ENCODE measurements around the gene SCP2D1.

The SCP2D1 gene

GRCh38 chr20:18813483-18813882 lies at the start of gene SCP2D1:
TSS of gene SCP2D1 (plus strand) at chr20:18813783. CDS start at chr20:18813816, 33 bp downstream.
- no peak for TF ChIP-seq LEF1 (IDR thresholded peaks at IDR 0.05; ENCODE audit: borderline replicate concordance)
- no peak for TF ChIP-seq SUZ12 (IDR thresholded peaks at IDR 0.05)
- TF ChIP-seq ELF4 (IDR thresholded peaks at IDR 0.05): no peak
- TF ChIP-seq L3MBTL2 (conservative IDR thresholded peaks at IDR 0.05): no peak
- no peak for TF ChIP-seq ARNT (IDR thresholded peaks at IDR 0.05)
- TF ChIP-seq FOXK2 (IDR thresholded peaks at IDR 0.05): no peak
- TF ChIP-seq ZNF384 (IDR thresholded peaks at IDR 0.05): no peak
- no peak for TF ChIP-seq HDGF (IDR thresholded peaks at IDR 0.05; ENCODE audit: borderline replicate concordance)
- TF ChIP-seq FOXA1 (IDR thresholded peaks at IDR 0.05): no peak
- TF ChIP-seq PKNOX1 (IDR thresholded peaks at IDR 0.05): no peak
- TF ChIP-seq NFRKB (IDR thresholded peaks at IDR 0.05): no peak
- TF ChIP-seq CTBP1 (IDR thresholded peaks at IDR 0.05; ENCODE audit: borderline replicate concordance): no peak
- no peak for TF ChIP-seq BHLHE40 (IDR thresholded peaks at IDR 0.05; ENCODE audit: borderline replicate concordance)
- TF ChIP-seq SP1 (IDR thresholded peaks at IDR 0.05): no peak
- no peak for TF ChIP-seq TARDBP (IDR thresholded peaks at IDR 0.05)
- TF ChIP-seq FOXM1 (IDR thresholded peaks at IDR 0.05; ENCODE audit: borderline replicate concordance): no peak
- no peak for DNase-seq (ENCODE audit: extremely low spot score)
- CTCF ChIA-PET: no interaction called here
- POLR2A ChIA-PET: no interaction called here

- POLR2A ChIA-PET: no interaction called here
- CTCF ChIA-PET: no interaction called here
- no peak for DNase-seq (ENCODE audit: extremely low spot score)
- no peak for TF ChIP-seq CTBP1 (IDR thresholded peaks at IDR 0.05; ENCODE audit: borderline replicate concordance)
- no peak for TF ChIP-seq LEF1 (IDR thresholded peaks at IDR 0.05; ENCODE audit: borderline replicate concordance)
- TF ChIP-seq PKNOX1 (IDR thresholded peaks at IDR 0.05): no peak
- no peak for TF ChIP-seq SP1 (IDR thresholded peaks at IDR 0.05)
- no peak for TF ChIP-seq SUZ12 (IDR thresholded peaks at IDR 0.05)
- TF ChIP-seq BHLHE40 (IDR thresholded peaks at IDR 0.05; ENCODE audit: borderline replicate concordance): no peak
- TF ChIP-seq FOXK2 (IDR thresholded peaks at IDR 0.05): no peak
- no peak for TF ChIP-seq L3MBTL2 (conservative IDR thresholded peaks at IDR 0.05)
- TF ChIP-seq FOXA1 (IDR thresholded peaks at IDR 0.05): no peak
- no peak for TF ChIP-seq ELF4 (IDR thresholded peaks at IDR 0.05)
- TF ChIP-seq HDGF (IDR thresholded peaks at IDR 0.05; ENCODE audit: borderline replicate concordance): no peak
- no peak for TF ChIP-seq ARNT (IDR thresholded peaks at IDR 0.05)
- no peak for TF ChIP-seq ZNF384 (IDR thresholded peaks at IDR 0.05)
- no peak for TF ChIP-seq FOXM1 (IDR thresholded peaks at IDR 0.05; ENCODE audit: borderline replicate concordance)
These were observed 45.9 kb upstream of the SCP2D1 start for GRCh38 chr20:18767676-18768075.

GRCh38 chr20:18773566-18773965 lies 40.0 kb upstream of the SCP2D1 start:
- ChIA-PET CTCF (no interaction called here), POLR2A (no interaction called here)
- no peak for TF ChIP-seq CTBP1 (IDR thresholded peaks at IDR 0.05; ENCODE audit: borderline replicate concordance)
- DNase-seq (ENCODE audit: extremely low spot score): no peak

GRCh38 chr20:18774207-18774606 lies 39.4 kb upstream of the SCP2D1 start:
- POLR2A ChIA-PET: no interaction called here
- TF ChIP-seq FOXA1 (IDR thresholded peaks at IDR 0.05): no peak
- no peak for TF ChIP-seq TARDBP (IDR thresholded peaks at IDR 0.05)
- TF ChIP-seq SP1 (IDR thresholded peaks at IDR 0.05): no peak
- no peak for TF ChIP-seq L3MBTL2 (conservative IDR thresholded peaks at IDR 0.05)
- no peak for TF ChIP-seq PKNOX1 (IDR thresholded peaks at IDR 0.05)
- no peak for TF ChIP-seq FOXM1 (IDR thresholded peaks at IDR 0.05; ENCODE audit: borderline replicate concordance)
- no peak for TF ChIP-seq FOXK2 (IDR thresholded peaks at IDR 0.05)
- no peak for TF ChIP-seq ZNF384 (IDR thresholded peaks at IDR 0.05)
- TF ChIP-seq NFRKB (IDR thresholded peaks at IDR 0.05): no peak
- CTCF ChIA-PET: no interaction called here
- no peak for DNase-seq (ENCODE audit: extremely low spot score)

- no peak for DNase-seq (ENCODE audit: extremely low spot score)
- POLR2A ChIA-PET: interaction anchor here (0.9 kb wide), 1 partner anchor 18 kb away, joined by 3 read pairs; no protein-coding TSS in a partner anchor
- TF ChIP-seq SUZ12 (IDR thresholded peaks at IDR 0.05) (no peak), ELF4 (IDR thresholded peaks at IDR 0.05) (no peak), SP1 (IDR thresholded peaks at IDR 0.05) (no peak), BHLHE40 (IDR thresholded peaks at IDR 0.05; ENCODE audit: borderline replicate concordance) (no peak), FOXK2 (IDR thresholded peaks at IDR 0.05) (no peak), ARNT (IDR thresholded peaks at IDR 0.05) (no peak), FOXM1 (IDR thresholded peaks at IDR 0.05; ENCODE audit: borderline replicate concordance) (no peak), CTBP1 (IDR thresholded peaks at IDR 0.05; ENCODE audit: borderline replicate concordance) (no peak), FOXA1 (IDR thresholded peaks at IDR 0.05) (no peak), LEF1 (IDR thresholded peaks at IDR 0.05; ENCODE audit: borderline replicate concordance) (no peak), PKNOX1 (IDR thresholded peaks at IDR 0.05) (no peak), NFRKB (IDR thresholded peaks at IDR 0.05) (no peak), HDGF (IDR thresholded peaks at IDR 0.05; ENCODE audit: borderline replicate concordance) (no peak), ZNF384 (IDR thresholded peaks at IDR 0.05) (no peak), TARDBP (IDR thresholded peaks at IDR 0.05) (no peak), L3MBTL2 (conservative IDR thresholded peaks at IDR 0.05) (no peak)
- CTCF ChIA-PET: no interaction called here
These were observed 38.0 kb upstream of the SCP2D1 start for GRCh38 chr20:18775633-18776032.
